GM19324 (cell line): ENCODE results near the gene KIR3DL3.
"Not testable (repeated sequence)": the region's sequence is repeated elsewhere in the genome, so short reads cannot be mapped to it uniquely, and the experiment has no call there.

ENCODE experiments used
- ATAC-seq: cut with Tn5 transposase; IDR thresholded peaks from one replicate; pipeline ENCODE4 v1.9.1; 2021; ENCODE audit warnings: mild to moderate bottlenecking, moderate library complexity; ENCODE audit not compliant: unreplicated experiment, low FRiP score

KIR3DL3 gene

GRCh38 chr19:54729416-54730188 lies 5.4 kb downstream of the KIR3DL3 start:
- ATAC-seq, result no peak

GRCh38 chr19:54731191-54731590 lies 6.9 kb downstream of the KIR3DL3 start:
- ATAC-seq, result no peak

GRCh38 chr19:54738306-54738705 lies 14.1 kb downstream of the KIR3DL3 start, which contains the start of gene KIR2DL3:
TSS of gene KIR2DL3 (plus strand) at chr19:54738513. CDS start at chr19:54738546, 33 bp downstream.
- ATAC-seq, result not testable (repeated sequence)

- no peak for ATAC-seq
Measured at GRCh38 chr19:54738715-54739114, 14.5 kb downstream of the KIR3DL3 start.

GRCh38 chr19:54739587-54740497 lies 15.6 kb downstream of the KIR3DL3 start:
- no peak for ATAC-seq

- ATAC-seq, result not testable (repeated sequence)
Measured at GRCh38 chr19:54741950-54742349, 17.7 kb downstream of the KIR3DL3 start.

GRCh38 chr19:54744080-54744479 lies 19.8 kb downstream of the KIR3DL3 start:
- ATAC-seq, result not testable (repeated sequence)

GRCh38 chr19:54747614-54748322 lies 23.5 kb downstream of the KIR3DL3 start:
- not testable (repeated sequence) for ATAC-seq

GRCh38 chr19:54750276-54750675 lies 26.0 kb downstream of the KIR3DL3 start:
- ATAC-seq, result not testable (repeated sequence)

GRCh38 chr19:54756204-54757110 lies 32.2 kb downstream of the KIR3DL3 start:
- ATAC-seq, result not testable (repeated sequence)

- not testable (repeated sequence) for ATAC-seq
Measured at GRCh38 chr19:54758577-54758976, 34.3 kb downstream of the KIR3DL3 start.

- ATAC-seq, result not testable (repeated sequence)
Measured at GRCh38 chr19:54764219-54764618, 40.0 kb downstream of the KIR3DL3 start.

- ATAC-seq, result not testable (repeated sequence)
Measured at GRCh38 chr19:54766464-54766863, 42.2 kb downstream of the KIR3DL3 start.

GRCh38 chr19:54769646-54770045 lies 45.4 kb downstream of the KIR3DL3 start, which contains the start of gene KIR2DL1:
TSS of gene KIR2DL1 (plus strand) at chr19:54769793. CDS start at chr19:54769851, 58 bp downstream.
- not testable (repeated sequence) for ATAC-seq

- not testable (repeated sequence) for ATAC-seq
Measured at GRCh38 chr19:54770511-54770910, 46.3 kb downstream of the KIR3DL3 start.

GRCh38 chr19:54771018-54771960 lies 47.0 kb downstream of the KIR3DL3 start:
- not testable (repeated sequence) for ATAC-seq

- ATAC-seq, result not testable (repeated sequence)
Measured at GRCh38 chr19:54772666-54773065, 48.4 kb downstream of the KIR3DL3 start.
